Uterus (tissue), 4 donors: ENCODE results near the gene CDKAL1. TPM values are rescaled to one million over a fixed set of nuclear protein-coding genes. Genes with fewer than 3 reads are reported as not detected.

ENCODE experiments used
- DNase-seq, 2 donors: peaks; one replicate each; pipeline ENCODE4 v3.0.0-alpha.2; 2019 to 2020
- H3K27ac ChIP-seq, 2 donors: fragments of 200-600 bp; sonication (generic); 1 replicate in 1 of 2; 2 replicates in 1 of 2; pipeline ENCODE4 v1.5.1; 2016 to 2018
- H3K27me3 ChIP-seq, 2 donors: fragments of 200-600 bp; sonication (generic); one replicate each; pipeline ENCODE4 v1.5.1; 2018 to 2019; ENCODE audit warnings: control low read depth in 1 of 2
- H3K36me3 ChIP-seq, 2 donors: fragments of 200-600 bp; sonication (generic); one replicate each; pipeline ENCODE4 v1.5.1; 2019; ENCODE audit warnings: control low read depth in 1 of 2
- H3K4me1 ChIP-seq, 2 donors: fragments of 200-600 bp; sonication (generic); one replicate each; pipeline ENCODE4 v1.5.1; 2018 to 2019; ENCODE audit warnings: control low read depth in 1 of 2
- H3K4me3 ChIP-seq, 2 donors: fragments of 200-600 bp; sonication (generic); 1 replicate in 1 of 2; 2 replicates in 1 of 2; pipeline ENCODE4 v1.5.1; 2018 to 2019; ENCODE audit warnings: mild to moderate bottlenecking in 1 of 2
- H3K9me3 ChIP-seq, 2 donors: fragments of 200-600 bp; sonication (generic); one replicate each; pipeline ENCODE4 v1.5.1; 2019; ENCODE audit warnings: control low read depth in 1 of 2
- CTCF ChIP-seq, 4 experiments: fragments of 200-600 bp in 2 of 4; fragments of 450-650 bp in 2 of 4; sonication (generic) in 2 of 4; IDR thresholded peaks; one replicate each; pipeline ENCODE4 v1.5.1; 2016 to 2019; ENCODE audit warnings: antibody characterized with exemption in 4 of 4, mild to moderate bottlenecking in 2 of 4, moderate library complexity in 1 of 4
- POLR2A ChIP-seq, 2 donors: fragments of 450-650 bp; IDR thresholded peaks; one replicate each; pipeline ENCODE4 v1.6.1; 2016; ENCODE audit warnings: antibody characterized with exemption in 2 of 2, mild to moderate bottlenecking in 1 of 2, moderate library complexity in 1 of 2
- intact Hi-C: fragments of 100-400 bp; cut with DNase I; formaldehyde crosslinking; loops from one replicate; pipeline ENCODE4 v1.15.1; 2023; ENCODE audit warnings: low total_unique reads
- total RNA-seq, 4 donors: library from RNA; depleted of rRNA in 3 of 4; stranded (reverse); fragments of >200 nt in 3 of 4; gene quantifications; one replicate each; pipeline versions ENCODE4 v1.1.0 to v1.2.4, GENCODE V29; 2014 to 2023
- donor health status: DM: yes; HTN: yes; CAD: no.

Gene CDKAL1
- total RNA-seq, 4 donors from 2014 or later = 5.0 to 51.7 (median 18.9) TPM

- no peak for DNase-seq
- intact Hi-C loops = no loop called here
- TF ChIP-seq POLR2A (IDR thresholded peaks at IDR 0.05) (no peak), CTCF (IDR thresholded peaks at IDR 0.05) (no peak)
- H3K4me3 ChIP-seq = no peak overlapping the region
- no peaks in the 10 kb centered on the region for H3K36me3 ChIP-seq
- no peaks in the 10 kb centered on the region for H3K27me3 ChIP-seq
- H3K9me3 ChIP-seq = no peaks in the 10 kb centered on the region
- no peaks in the 10 kb centered on the region for H3K4me1 ChIP-seq
- H3K27ac ChIP-seq = no peak overlapping the region
These were observed 372.7 kb downstream of the CDKAL1 start for GRCh38 chr6:20906945-20907344.

- no peak overlapping the region for H3K4me3 ChIP-seq
- TF ChIP-seq POLR2A (IDR thresholded peaks at IDR 0.05) (no peak), CTCF (IDR thresholded peaks at IDR 0.05) (no peak)
- no peaks in the 10 kb centered on the region for H3K36me3 ChIP-seq
- no peaks in the 10 kb centered on the region for H3K9me3 ChIP-seq
- intact Hi-C loops = no loop called here
- DNase-seq = no peak
- no peak overlapping the region for H3K27ac ChIP-seq
- H3K27me3 ChIP-seq = no peaks in the 10 kb centered on the region
- H3K4me1 ChIP-seq = no peaks in the 10 kb centered on the region
These were observed 373.3 kb downstream of the CDKAL1 start for GRCh38 chr6:20907486-20908071.

- Histone ChIP-seq H3K4me1 (no peaks in the 10 kb centered on the region), H3K27ac (no peak overlapping the region), H3K27me3 (no peaks in the 10 kb centered on the region), H3K9me3 (no peaks in the 10 kb centered on the region), H3K4me3 (no peak overlapping the region), H3K36me3 (no peaks in the 10 kb centered on the region)
- no peak for TF ChIP-seq CTCF (IDR thresholded peaks at IDR 0.05)
- no peak for TF ChIP-seq POLR2A (IDR thresholded peaks at IDR 0.05)
- no peak for DNase-seq
- intact Hi-C loops = no loop called here
These were observed 375.4 kb downstream of the CDKAL1 start for GRCh38 chr6:20909621-20910020.

- Histone ChIP-seq H3K9me3 (peaks cover 0 to 6% of the 10 kb centered on the region in 2 donors), H3K27me3 (no peaks in the 10 kb centered on the region), H3K4me1 (no peaks in the 10 kb centered on the region), H3K27ac (no peak overlapping the region), H3K4me3 (no peak overlapping the region), H3K36me3 (no peaks in the 10 kb centered on the region)
- no peak for DNase-seq
- intact Hi-C loops = no loop called here
- TF ChIP-seq POLR2A (IDR thresholded peaks at IDR 0.05) (no peak), CTCF (IDR thresholded peaks at IDR 0.05) (no peak)
These were observed 377.5 kb downstream of the CDKAL1 start for GRCh38 chr6:20911712-20912111.

GRCh38 chr6:20915156-20915555, 380.9 kb downstream of the CDKAL1 start:
- Histone ChIP-seq H3K9me3 (peaks cover 0 to 6% of the 10 kb centered on the region in 2 donors), H3K27me3 (no peaks in the 10 kb centered on the region), H3K27ac (no peak overlapping the region), H3K36me3 (no peaks in the 10 kb centered on the region), H3K4me3 (no peak overlapping the region), H3K4me1 (no peaks in the 10 kb centered on the region)
- intact Hi-C loops = no loop called here
- DNase-seq = no peak
- no peak for TF ChIP-seq POLR2A (IDR thresholded peaks at IDR 0.05)
- no peak for TF ChIP-seq CTCF (IDR thresholded peaks at IDR 0.05)
